ENCODE measurements around the gene PGRMC2.

The PGRMC2 gene, protein sequence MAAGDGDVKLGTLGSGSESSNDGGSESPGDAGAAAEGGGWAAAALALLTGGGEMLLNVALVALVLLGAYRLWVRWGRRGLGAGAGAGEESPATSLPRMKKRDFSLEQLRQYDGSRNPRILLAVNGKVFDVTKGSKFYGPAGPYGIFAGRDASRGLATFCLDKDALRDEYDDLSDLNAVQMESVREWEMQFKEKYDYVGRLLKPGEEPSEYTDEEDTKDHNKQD

DNA sequence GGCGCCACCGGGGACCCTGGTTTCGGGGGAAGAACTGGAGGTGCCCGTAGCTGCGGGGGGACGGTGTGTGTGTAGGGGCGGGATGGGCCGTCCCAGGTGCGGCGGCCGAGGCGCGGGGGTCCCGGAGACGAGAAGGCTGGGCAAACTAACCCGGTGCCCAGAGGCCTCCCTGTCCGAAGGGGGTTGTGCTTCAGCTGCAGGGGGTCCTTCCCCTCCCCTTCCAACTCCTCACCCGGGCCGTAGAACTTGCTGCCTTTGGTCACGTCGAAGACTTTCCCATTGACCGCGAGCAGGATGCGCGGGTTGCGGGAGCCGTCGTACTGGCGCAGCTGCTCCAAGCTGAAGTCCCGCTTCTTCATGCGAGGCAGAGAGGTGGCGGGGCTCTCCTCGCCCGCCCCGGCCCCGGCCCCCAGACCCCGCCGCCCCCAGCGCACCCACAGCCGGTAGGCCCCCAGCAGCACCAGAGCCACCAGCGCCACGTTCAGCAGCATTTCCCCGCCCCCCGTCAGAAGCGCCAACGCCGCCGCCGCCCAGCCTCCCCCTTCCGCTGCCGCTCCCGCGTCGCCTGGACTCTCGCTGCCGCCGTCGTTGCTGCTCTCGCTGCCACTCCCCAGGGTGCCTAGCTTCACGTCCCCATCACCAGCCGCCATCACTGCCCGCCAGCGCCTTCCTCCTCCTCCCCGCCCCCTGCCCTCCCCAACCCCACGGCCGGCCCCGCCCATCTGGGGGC is at the start of gene PGRMC2:
Gene PGRMC2, minus strand, starts transcription at position 673 of the 730 bp plus-strand sequence. Its CDS starts 23 bp downstream, at position 650.
- intact Hi-C loops (cut with DNase I), result no loop called here
- DNase-seq, result peak in 10 of 42 donors; percentile 4 to 47 (median 14)

DNA sequence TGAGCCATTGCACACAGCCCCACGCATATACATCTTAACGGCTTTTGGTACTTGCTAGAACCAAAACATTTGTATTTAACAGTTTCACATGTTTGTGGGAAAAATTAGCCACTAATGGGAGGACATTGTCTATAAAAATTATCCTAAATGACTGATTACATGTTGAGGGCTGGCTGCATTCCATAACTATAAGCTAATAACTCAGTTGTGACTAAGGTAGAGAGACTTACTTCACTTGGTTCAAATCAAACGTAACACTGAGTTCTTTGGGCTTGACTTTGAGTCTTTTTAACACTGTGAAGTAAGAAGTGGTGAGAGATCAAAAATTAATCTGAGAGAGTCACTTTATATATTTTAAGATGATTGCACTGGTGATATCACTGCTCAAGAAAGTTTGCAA is 47.9 kb upstream of the PGRMC2 start:
- intact Hi-C loops (cut with DNase I), result no loop called here
- DNase-seq, result no peak

DNA sequence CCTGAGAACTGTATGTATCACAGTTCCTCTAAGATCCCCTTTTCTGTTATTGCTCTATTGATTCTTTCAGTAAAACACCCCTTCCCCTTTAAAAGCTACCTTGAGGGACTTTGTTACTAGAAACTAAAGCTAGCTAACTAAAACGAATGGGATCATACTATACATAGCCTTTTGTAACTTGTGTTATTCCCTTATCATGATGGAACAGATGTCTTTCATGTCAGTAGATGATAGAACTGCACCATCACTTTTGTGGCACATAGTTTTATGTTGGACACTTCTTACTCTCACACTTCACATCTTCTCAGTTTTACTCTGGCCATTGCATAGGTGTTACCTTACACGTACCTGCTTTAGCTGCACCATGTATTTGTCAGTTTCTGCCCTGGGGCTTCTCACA is 46.6 kb upstream of the PGRMC2 start:
- intact Hi-C loops (cut with DNase I), result no loop called here
- no peak for DNase-seq

DNA sequence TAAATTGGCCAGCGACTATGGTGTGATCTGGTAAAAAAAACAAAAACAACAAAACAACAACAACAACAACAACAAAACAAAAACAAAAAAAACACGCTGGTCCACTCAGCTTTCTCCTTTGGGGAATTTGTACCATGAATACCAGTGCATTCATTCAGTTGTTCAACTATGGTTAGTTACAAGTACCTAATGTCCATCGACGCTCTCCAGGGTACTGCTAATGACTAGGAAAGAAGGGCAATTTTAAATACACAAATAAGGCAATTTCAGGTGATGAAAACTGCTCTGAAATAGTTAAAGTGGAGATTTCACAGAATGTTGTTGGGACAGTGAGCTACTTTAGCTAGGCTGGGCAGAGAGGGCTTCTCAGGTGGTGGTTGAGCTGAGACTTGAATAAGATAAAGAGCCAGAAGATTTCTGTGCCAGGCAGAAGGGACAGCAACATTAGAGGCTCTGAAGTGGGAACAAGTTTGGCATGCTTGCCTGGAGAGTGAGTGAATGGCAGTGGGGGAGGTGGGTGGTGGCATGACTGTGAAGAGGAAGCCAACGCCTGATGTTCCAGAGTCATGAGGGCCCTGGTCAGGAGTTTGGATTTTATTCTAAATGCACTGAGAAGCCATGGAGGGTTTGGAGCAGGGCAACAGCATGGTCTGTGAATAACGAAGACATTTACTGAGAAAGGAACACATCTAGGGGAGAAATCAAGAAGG is 45.9 kb upstream of the PGRMC2 start:
- no peak for DNase-seq
- intact Hi-C loops (cut with DNase I), result no loop called here

DNA sequence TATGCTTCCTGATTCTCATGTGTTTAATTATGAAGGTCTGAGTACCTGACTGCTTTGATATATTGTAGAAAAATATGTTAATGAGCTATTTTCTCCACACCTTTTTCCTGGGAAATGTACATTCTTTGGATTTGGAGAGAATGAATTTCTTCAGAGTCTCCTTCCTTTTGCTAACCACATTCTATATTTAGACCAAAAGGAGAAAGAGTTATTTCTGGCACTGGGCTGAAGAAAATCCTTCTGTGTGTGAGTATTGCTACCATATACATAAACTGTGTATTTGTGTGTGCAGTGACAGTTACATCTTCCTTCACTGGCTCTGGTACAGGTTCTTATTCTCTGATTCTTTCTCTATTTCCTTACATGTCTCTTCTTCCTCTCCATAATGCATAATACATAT is 44.5 kb upstream of the PGRMC2 start:
- no peak for DNase-seq
- intact Hi-C loops (cut with DNase I), result no loop called here

DNA sequence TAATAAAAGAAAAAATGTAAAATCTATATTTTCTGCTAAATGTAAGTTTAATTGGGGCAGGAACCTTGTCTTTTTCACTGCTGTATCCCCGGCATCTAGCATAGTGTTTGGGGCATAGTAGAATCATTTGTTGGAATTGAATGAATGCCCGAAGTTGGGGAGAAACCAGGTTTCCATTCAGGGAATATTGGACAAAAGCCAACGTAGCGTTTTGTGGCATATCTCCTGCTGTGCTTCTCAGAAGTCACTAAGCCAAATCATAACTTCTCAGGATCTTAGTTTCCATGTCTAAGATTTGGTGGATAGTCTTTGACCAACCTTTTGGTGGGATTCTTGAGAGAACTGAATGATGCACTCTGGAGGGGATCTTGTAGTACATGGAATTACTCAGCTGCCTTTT is 42.0 kb upstream of the PGRMC2 start:
- DNase-seq, result no peak
- intact Hi-C loops (cut with DNase I), result no loop called here

DNA sequence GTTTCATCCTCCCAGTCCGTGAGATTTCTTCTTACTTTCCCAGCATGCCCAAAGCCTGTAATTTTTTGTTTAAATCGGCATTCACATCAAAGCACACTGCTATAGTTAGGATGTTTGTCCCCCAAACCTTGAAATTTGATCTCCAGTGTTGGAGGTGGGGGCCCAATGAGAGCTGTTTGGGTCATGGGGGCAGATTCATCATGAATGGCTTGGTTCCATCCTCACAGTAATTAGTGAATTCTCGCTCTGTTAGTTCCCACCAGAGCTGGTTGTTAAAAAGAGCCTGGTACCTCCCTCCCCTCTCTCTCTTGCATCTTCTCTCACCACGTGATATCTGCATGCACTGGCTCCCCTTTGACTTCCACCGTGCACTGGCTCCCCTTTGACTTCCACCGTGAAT is 40.5 kb upstream of the PGRMC2 start:
- no peak for DNase-seq
- intact Hi-C loops (cut with DNase I), result no loop called here

DNA sequence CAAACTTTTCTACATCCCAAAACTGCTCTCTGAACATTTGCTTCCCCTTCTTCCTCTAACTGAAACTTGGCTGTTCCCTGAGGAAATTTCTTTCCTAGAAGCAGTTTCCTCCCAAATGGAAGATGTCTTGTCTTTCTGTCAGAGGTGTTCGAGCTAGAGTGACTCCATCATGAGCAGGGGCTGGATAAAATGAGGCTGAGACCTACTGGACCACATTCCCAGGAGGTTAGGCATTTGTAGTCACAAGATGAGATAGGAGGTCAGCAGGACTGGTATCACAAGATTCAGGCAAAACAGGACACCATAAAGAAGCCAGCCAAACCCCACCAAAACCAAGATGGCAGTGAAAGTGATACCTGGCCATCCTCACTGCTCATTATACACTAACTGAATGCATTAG is 35.8 kb upstream of the PGRMC2 start:
- intact Hi-C loops (cut with DNase I), result no loop called here
- no peak for DNase-seq

DNA sequence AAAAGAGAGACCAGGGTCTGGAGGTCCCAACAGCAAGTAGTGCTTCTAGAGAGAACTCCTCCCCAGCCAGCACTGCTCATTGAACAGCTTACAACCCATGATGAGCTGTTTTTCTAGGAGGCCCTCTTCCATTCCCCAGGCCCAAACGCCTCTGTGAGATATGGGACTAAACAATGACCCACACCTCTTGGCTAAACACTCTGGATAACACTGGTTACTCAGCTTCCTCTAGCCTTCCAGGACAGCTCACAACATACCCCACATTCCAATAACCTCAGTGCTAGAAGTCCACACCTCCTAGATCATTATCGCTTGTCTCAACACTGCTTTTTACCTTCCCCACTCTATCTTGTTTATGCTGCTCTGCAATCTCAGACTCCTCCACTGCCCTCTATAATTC is 35.4 kb upstream of the PGRMC2 start:
- intact Hi-C loops (cut with DNase I), result no loop called here
- no peak for DNase-seq

DNA sequence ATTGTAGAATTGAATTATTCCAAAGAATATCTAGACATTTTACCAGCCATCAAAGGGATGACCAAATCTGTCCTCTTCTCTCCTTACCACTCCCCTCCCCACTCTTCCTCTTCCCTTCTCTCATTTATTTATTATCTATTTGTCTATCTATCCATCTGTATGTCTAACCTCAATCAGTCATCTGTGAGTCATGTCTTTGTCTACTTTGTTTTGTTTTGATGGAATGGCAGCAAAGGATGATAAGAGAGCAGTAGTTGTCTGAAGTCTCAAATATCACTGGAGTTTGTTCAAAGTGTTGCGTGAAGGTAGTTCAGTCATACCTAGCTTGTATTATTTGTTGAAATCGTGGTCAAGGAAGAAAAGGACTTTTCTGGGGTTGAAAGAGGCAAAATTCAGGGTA is 34.7 kb upstream of the PGRMC2 start:
- intact Hi-C loops (cut with DNase I), result no loop called here
- DNase-seq, result no peak

DNA sequence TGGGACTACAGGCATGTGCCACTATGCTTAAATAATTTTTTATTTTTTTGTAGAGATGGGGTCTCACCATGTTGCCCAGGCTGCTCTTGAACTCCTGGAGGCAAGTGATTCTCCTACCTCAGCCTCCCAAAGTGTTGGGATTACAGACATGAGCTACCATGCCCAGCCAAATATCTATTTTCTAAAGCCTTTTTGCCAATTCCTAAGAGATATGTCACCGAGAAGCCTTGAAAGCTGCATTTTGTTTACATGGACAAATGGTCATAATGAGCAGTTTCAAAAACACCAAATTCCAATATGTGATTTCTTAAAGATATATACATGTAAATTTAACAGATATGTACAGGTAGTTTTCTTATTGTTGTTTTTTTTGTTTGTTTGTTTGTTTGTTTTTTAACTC is 33.0 kb upstream of the PGRMC2 start:
- intact Hi-C loops (cut with DNase I), result no loop called here
- DNase-seq, result no peak

DNA sequence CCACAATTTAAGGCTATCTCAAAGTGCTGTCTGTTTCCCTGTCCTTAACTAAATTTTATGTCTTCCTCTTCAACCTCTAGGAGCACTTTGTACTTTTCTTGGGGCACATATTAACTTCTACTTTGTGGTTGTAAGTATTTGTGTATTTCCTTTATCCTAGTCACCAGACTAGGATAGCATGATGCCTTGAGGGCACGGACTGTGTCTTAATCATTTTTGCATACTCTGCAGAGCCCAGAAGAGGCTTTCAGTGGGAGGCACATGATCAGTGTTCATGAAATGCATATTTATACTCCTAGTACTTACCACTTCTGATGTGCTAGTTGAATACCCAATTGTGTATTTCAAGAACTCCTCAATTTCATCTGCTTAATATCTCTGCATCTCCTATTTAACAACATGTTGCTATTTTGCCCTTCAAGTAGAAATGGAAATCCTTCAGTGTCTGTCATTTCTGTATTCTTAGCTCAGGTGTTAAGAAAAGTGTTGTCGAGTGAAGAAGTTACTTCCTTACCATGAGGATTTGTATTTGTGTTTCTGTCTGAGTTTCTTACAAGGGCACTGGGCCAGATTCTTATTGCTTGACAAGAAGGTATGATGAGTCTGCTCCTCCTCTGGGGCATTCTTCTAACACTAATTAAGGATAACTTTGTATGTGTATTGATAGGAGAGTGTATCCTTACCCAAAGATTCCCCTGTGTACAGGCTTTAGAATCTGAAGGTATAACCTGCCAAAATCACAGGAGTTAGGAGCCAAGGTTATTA is 28.3 kb upstream of the PGRMC2 start:
- intact Hi-C loops (cut with DNase I), result no loop called here

DNA sequence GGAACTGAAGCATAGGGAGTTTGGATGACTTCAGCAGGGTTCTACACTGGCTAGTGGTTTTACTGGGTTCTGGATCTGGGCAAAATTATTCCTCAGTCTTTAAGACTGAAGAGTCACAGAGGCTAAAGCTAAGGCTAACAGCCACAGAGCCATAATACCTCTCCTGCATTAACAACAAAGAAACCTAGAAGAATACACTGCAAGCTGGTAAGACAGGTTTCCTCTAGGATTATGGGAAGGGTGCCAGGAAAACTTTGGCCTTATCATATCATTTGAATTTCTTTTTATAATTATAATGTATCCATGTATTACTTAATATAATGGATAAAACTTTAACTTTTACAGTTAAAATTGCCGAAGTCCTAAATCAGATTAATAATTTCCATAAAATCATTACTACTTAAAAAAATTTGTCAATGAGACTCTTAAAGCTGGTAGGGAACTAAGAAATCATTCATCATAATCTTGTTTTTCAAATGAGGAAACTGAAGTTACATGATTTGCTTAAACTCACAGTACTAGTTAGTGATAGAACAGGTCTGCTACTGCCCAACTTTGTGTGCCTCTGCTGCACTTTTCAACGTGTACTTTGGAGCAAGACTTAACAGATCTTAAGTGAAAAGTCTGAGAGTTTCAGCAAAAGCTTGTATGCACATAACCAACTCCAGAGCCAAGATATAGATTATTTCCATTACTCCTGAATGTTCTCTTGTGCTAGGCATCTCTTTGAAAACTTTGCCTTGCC is 24.2 kb upstream of the PGRMC2 start:
- intact Hi-C loops (cut with DNase I), result no loop called here
- no peak for DNase-seq

More for the DNA sequence above, 28.3 kb upstream of the PGRMC2 start:
- no peak for DNase-seq

DNA sequence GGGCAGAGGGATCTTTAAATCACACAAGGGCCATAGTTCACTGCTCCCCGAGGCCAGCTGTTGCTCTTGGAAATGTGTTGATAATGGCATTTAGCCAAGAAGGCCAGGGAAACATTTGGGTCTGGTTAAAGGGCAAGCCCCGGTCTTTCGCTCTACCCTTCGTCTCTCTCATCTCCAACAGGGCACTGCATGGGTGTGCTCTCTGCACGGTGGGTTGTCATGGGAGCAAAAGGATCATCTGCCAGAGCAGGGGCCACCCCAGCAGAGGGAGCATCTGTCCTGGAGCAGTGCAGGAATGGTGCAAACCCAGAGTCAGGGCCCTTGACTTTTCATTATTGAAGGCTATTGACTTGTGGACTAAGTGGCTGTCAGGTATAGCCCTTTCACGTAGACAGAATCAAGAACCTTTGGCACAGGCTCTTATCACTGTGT is 22.7 kb upstream of the PGRMC2 start:
- DNase-seq, result peak in 10 of 42 donors; percentile 3 to 49 (median 16)
- intact Hi-C loops (cut with DNase I), result no loop called here

DNA sequence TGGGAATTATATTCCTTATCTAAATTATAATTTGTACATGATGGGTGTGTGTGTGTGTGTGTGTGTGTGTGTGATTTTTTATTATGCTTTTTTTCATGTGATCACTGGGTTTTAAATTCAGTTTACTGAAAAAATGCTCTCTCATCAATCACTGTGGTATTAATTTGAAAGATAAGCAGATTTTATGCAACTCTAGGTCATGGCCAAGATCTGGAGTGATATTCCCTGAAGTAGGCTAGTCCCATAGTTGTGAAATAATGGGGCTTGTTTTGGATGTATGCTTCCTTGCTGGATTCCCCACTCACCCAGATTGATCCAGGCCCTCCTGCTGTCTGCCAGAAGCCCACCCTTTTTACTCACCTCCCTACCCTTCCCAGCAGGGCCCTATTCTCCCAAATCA is 22.0 kb upstream of the PGRMC2 start:
- intact Hi-C loops (cut with DNase I), result no loop called here
- DNase-seq, result no peak

DNA sequence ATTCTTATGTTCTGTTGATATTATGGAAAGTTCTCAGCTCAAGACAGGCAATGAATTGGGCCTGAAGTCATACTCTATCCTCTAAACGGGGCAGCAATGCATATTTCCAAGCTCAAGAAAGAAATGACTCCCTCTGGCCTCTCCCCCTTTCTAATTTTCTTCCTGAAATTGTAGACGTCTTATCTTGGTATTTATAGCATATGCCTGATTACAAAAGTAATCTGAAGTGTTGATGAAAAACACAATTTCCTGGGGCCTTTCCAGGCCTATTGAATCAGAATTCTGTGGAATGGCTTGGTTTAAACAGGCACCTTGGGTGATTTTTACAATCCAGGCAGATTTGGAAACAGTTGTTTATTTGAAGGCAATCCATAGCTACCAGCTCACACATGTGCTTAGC is 21.4 kb upstream of the PGRMC2 start:
- no peak for DNase-seq
- intact Hi-C loops (cut with DNase I), result no loop called here

DNA sequence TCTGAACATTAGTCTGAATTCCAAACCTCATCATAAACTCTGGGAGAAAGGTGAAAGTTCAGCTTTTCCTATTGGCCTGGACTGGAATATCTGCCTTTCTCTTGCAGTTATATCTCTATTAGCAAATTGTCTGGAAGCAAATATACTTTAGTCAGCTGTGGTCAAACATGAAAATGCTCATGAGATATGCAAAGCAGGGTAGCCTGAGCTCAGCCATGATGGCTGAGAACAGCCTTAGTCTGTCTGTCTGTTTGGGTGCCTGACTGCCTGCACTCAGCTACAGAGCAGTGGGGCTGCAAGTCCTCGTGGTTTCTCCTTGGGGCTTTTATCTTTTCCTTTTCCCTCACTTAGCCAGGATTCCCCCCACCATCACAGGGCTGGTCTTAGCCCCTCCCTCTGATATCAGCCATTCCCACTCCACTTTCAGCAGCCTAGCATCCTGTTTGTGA is 19.5 kb upstream of the PGRMC2 start:
- intact Hi-C loops (cut with DNase I), result no loop called here
- DNase-seq, result no peak

DNA sequence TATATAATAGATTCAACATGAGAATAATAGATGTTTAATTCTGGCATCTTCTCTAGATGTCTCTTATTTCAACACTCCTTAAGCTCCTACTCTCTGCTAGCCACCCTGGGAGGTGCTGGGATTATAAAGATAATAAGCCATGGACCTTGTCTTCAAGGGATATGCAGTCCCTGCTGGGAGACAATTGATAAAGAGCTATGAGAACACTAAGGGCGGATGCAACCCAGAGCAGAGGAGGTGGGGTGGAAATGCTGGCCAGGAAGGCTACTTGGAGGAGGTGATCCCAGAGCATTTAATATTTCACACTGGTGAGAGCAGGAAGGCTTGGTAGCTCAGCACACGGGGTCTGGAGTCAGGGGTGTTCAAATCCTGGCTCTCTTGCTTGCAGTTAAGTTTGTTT is 18.3 kb upstream of the PGRMC2 start:
- no peak for DNase-seq
- intact Hi-C loops (cut with DNase I), result no loop called here

DNA sequence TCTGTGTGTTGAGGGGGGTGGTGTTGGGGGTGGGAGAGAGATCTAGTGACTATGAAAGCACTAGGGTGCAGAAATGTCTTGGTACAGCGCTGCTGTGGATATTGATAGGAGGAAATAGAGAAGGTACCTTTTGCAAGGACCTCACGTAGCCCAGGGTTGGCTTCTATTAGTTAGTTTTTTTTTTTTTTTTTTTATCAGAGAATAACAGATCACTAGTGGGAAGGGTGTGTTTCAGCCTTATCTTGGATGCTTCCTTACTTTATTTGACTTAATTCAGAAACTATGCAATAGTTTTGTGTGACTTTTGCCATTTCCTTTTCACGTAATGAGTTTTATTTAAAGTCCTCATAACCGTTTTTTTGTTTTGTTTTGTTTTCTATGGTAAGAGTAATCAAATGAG is 16.4 kb upstream of the PGRMC2 start:
- no peak for DNase-seq
- intact Hi-C loops (cut with DNase I), result no loop called here

All from head of caudate nucleus (tissue), 42 donors.